Measurements from ENCODE around the gene TMEM145. TPM values are rescaled to one million over a fixed set of nuclear protein-coding genes. Genes with fewer than 3 reads are reported as not detected.
A peak's percentile ranks its signal among the peaks of the same experiment; 100 is the strongest.

Gene TMEM145
- total and polyA plus RNA-seq, 2 donors (not counting 1 experiment from before 2014, with no cell fraction given), result 0.05 to 0.83 TPM

GRCh38 chr19:42285988-42286348 lies 27.1 kb upstream of the TMEM145 start:
- peak overlapping the region; percentile 36 for H3K27ac ChIP-seq (ENCODE audit: insufficient read depth, low read length)
- no peak overlapping the region for H3K9ac ChIP-seq (ENCODE audit: insufficient read depth, low read length)
- H3K4me3 ChIP-seq (replicated peaks in 1 of 4; ENCODE audit: control extremely low read depth in 1 of 4, insufficient read depth in 1 of 4, low read depth in 3 of 4, low read length in 4 of 4), result peak overlapping the region in 3 of 4 experiments; percentile 5 to 82 (median 80)

GRCh38 chr19:42286349-42287016 lies 26.6 kb upstream of the TMEM145 start:
- Histone ChIP-seq H3K9ac (ENCODE audit: insufficient read depth, low read length) (no peak overlapping the region), H3K4me2 (ENCODE audit: extremely low read depth, insufficient read depth, low read length) (peak overlapping the region; percentile 99), H3K4me1 (ENCODE audit: control insufficient read depth, extremely low read depth, insufficient read depth, low read length) (peaks cover 35% of the 10 kb centered on the region), H3K4me3 (replicated peaks in 1 of 4; ENCODE audit: control extremely low read depth in 1 of 4, insufficient read depth in 1 of 4, low read depth in 3 of 4, low read length in 4 of 4) (peak overlapping the region in 2 of 4 experiments; percentile 5 to 80), H4K20me1 (ENCODE audit: control insufficient read depth, extremely low read depth, insufficient read depth, low read length) (no peaks in the 10 kb centered on the region), H3K36me3 (ENCODE audit: control insufficient read depth, insufficient read depth, low read length) (peaks cover 36% of the 10 kb centered on the region), H2AFZ (ENCODE audit: low read length) (no peak overlapping the region), H3K9me3 (ENCODE audit: control insufficient read depth, insufficient read depth, low read depth, low read length) (no peaks in the 10 kb centered on the region), H3K27me3 (ENCODE audit: control insufficient read depth, insufficient read depth, low read length) (no peaks in the 10 kb centered on the region), H3K27ac (ENCODE audit: insufficient read depth, low read length) (peak overlapping the region; percentile 36), H3K79me2 (ENCODE audit: control insufficient read depth, insufficient read depth, low read length) (peaks cover 32% of the 10 kb centered on the region)
- TF ChIP-seq CTCF (conservative IDR thresholded peaks at IDR 0.05 in 1 of 2, IDR thresholded peaks at IDR 0.05 in 1 of 2; ENCODE audit: low read depth in 1 of 2, low read length in 2 of 2), result no peak
- no peak for TF ChIP-seq EZH2 (IDR thresholded peaks at IDR 0.05; ENCODE audit: low read length, missing control alignments)
- peak; percentile 42 to 52 for DNase-seq (ENCODE audit: low read depth in 2 of 2)

More at GRCh38 chr19:42285988-42286348, 27.1 kb upstream of the TMEM145 start:
- Histone ChIP-seq H4K20me1 (ENCODE audit: control insufficient read depth, extremely low read depth, insufficient read depth, low read length) (no peaks in the 10 kb centered on the region), H3K4me2 (ENCODE audit: extremely low read depth, insufficient read depth, low read length) (peak overlapping the region; percentile 99), H3K36me3 (ENCODE audit: control insufficient read depth, insufficient read depth, low read length) (peaks cover 33% of the 10 kb centered on the region), H3K79me2 (ENCODE audit: control insufficient read depth, insufficient read depth, low read length) (peaks cover 35% of the 10 kb centered on the region), H2AFZ (ENCODE audit: low read length) (no peak overlapping the region), H3K9me3 (ENCODE audit: control insufficient read depth, insufficient read depth, low read depth, low read length) (no peaks in the 10 kb centered on the region), H3K27me3 (ENCODE audit: control insufficient read depth, insufficient read depth, low read length) (no peaks in the 10 kb centered on the region), H3K4me1 (ENCODE audit: control insufficient read depth, extremely low read depth, insufficient read depth, low read length) (peaks cover 39% of the 10 kb centered on the region)
- no peak for TF ChIP-seq EZH2 (IDR thresholded peaks at IDR 0.05; ENCODE audit: low read length, missing control alignments)
- no peak for TF ChIP-seq CTCF (conservative IDR thresholded peaks at IDR 0.05 in 1 of 2, IDR thresholded peaks at IDR 0.05 in 1 of 2; ENCODE audit: low read depth in 1 of 2, low read length in 2 of 2)
- DNase-seq (ENCODE audit: low read depth in 2 of 2), result no peak

GRCh38 chr19:42287017-42287826 lies 25.9 kb upstream of the TMEM145 start:
- peaks cover 43% of the 10 kb centered on the region for H3K36me3 ChIP-seq (ENCODE audit: control insufficient read depth, insufficient read depth, low read length)
- no peaks in the 10 kb centered on the region for H3K9me3 ChIP-seq (ENCODE audit: control insufficient read depth, insufficient read depth, low read depth, low read length)
- H3K79me2 ChIP-seq (ENCODE audit: control insufficient read depth, insufficient read depth, low read length), result peaks cover 27% of the 10 kb centered on the region
- TF ChIP-seq EZH2 (IDR thresholded peaks at IDR 0.05; ENCODE audit: low read length, missing control alignments) (no peak), CTCF (conservative IDR thresholded peaks at IDR 0.05 in 1 of 2, IDR thresholded peaks at IDR 0.05 in 1 of 2; ENCODE audit: low read depth in 1 of 2, low read length in 2 of 2) (no peak)
- H3K9ac ChIP-seq (ENCODE audit: insufficient read depth, low read length), result no peak overlapping the region
- H3K27me3 ChIP-seq (ENCODE audit: control insufficient read depth, insufficient read depth, low read length), result no peaks in the 10 kb centered on the region
- H3K27ac ChIP-seq (ENCODE audit: insufficient read depth, low read length), result no peak overlapping the region
- no peaks in the 10 kb centered on the region for H4K20me1 ChIP-seq (ENCODE audit: control insufficient read depth, extremely low read depth, insufficient read depth, low read length)
- no peak overlapping the region for H3K4me2 ChIP-seq (ENCODE audit: extremely low read depth, insufficient read depth, low read length)
- no peak for DNase-seq (ENCODE audit: low read depth in 2 of 2)
- no peak overlapping the region for H2AFZ ChIP-seq (ENCODE audit: low read length)
- H3K4me3 ChIP-seq (replicated peaks in 1 of 4; ENCODE audit: control extremely low read depth in 1 of 4, insufficient read depth in 1 of 4, low read depth in 3 of 4, low read length in 4 of 4), result no peak overlapping the region
- peaks cover 28% of the 10 kb centered on the region for H3K4me1 ChIP-seq (ENCODE audit: control insufficient read depth, extremely low read depth, insufficient read depth, low read length)

Data from fibroblast of lung (primary cell).